K562 (cell line): Measurements from ENCODE around the gene SEC63. TPM values are rescaled to one million over a fixed set of nuclear protein-coding genes. Genes with fewer than 3 reads are reported as not detected.

ENCODE experiments used
- ATAC-seq: fragments of 200-7000 bp; cut with Tn5 transposase; 3 replicates; pipeline ENCODE4 v1.9.1; 2020; ENCODE audit warnings: moderate library complexity
- Bru-seq: library from RNA; stranded (reverse); fragments of 400-500 nt; gene quantifications from one replicate; lab custom pipeline; 2021; lab: Mats Ljungman, UMichigan
- BruChase-seq, 2 experiments: library from RNA; stranded (reverse); fragments of 400-500 nt; gene quantifications; one replicate each; lab custom pipeline; 2021; lab: Mats Ljungman, UMichigan
- BruUV-seq: library from RNA; stranded (reverse); fragments of 400-500 nt; replicated peaks from 2 replicates; lab custom pipeline; 2021; lab: Mats Ljungman, UMichigan
- CTCF ChIA-PET: fragments of 300-600 bp; formaldehyde crosslinking; extraction: SDS; loops from one replicate; lab custom pipeline; 2021; ENCODE audit warnings: low intra/inter-chr PET ratio; lab: Yijun Ruan, JAX
- POLR2A ChIA-PET: fragments of 300-600, 350-650 bp; sonication (Branson Sonifier 250); formaldehyde crosslinking; extraction: SDS; loops from one replicate; lab custom pipeline; 2021; ENCODE audit warnings: antibody characterized with exemption, inconsistent platforms; lab: Yijun Ruan, JAX
- DNase-seq, 4 experiments: peaks; one replicate each; pipeline versions ENCODE4 v3.0.0 to v3.0.0-alpha.2; 2011 to 2018; ENCODE audit warnings: low spot score in 3 of 4, mixed read lengths in 3 of 4; ENCODE audit errors: extremely low read depth in 1 of 4
- FAIRE-seq: peaks from 2 replicates; lab custom pipeline; 2011; peaks lifted over from hg19 to GRCh38; lab: Jason Lieb, UNC
- H2AFZ ChIP-seq: 2 replicates; pipeline ENCODE4 v1.6.0; 2011; ENCODE audit warnings: low read depth, low read length, control low read depth, inconsistent platforms
- H3K27ac ChIP-seq: fragments of 200-600 bp; 3 replicates; pipeline ENCODE4 v1.8.0; 2011; ENCODE audit warnings: low read depth, mild to moderate bottlenecking, control low read depth, inconsistent platforms, low read length, moderate library complexity, mixed read lengths; ENCODE audit errors: extremely low read depth
- H3K27me3 ChIP-seq, 2 experiments: fragments of 300-600 bp in 1 of 2; 2 replicates in 1 of 2; 3 replicates in 1 of 2; pipeline versions ENCODE4 v1.6.0 to v1.8.0; 2011; ENCODE audit warnings: inconsistent platforms in 2 of 2, low read length in 2 of 2, mild to moderate bottlenecking in 1 of 2, mixed read lengths in 1 of 2, moderate library complexity in 1 of 2; ENCODE audit not compliant: control insufficient read depth in 2 of 2, insufficient read depth in 2 of 2
- H3K36me3 ChIP-seq: fragments of 300-600 bp; 3 replicates; pipeline ENCODE4 v1.8.0; 2011; ENCODE audit warnings: mild to moderate bottlenecking, low read length, inconsistent platforms; ENCODE audit not compliant: control insufficient read depth, insufficient read depth
- H3K4me1 ChIP-seq, 2 experiments: fragments of 200-600 bp in 1 of 2; replicated peaks in 1 of 2; 2 replicates in 1 of 2; 3 replicates in 1 of 2; pipeline versions ENCODE4 v1.5.1 to v1.8.0; 2011; ENCODE audit warnings: inconsistent platforms in 2 of 2, low read length in 2 of 2, mild to moderate bottlenecking in 1 of 2, mixed read lengths in 1 of 2, moderate library complexity in 1 of 2; ENCODE audit not compliant: control insufficient read depth in 2 of 2, insufficient read depth in 2 of 2
- H3K4me2 ChIP-seq: 2 replicates; pipeline ENCODE4 v1.6.1; 2011; ENCODE audit warnings: low read length, control low read depth, inconsistent platforms, mixed read lengths; ENCODE audit not compliant: insufficient read depth
- H3K4me3 ChIP-seq: fragments of 200-600 bp; sonication (generic), shearing (Covaris generic); 2 replicates; pipeline ENCODE4 v1.5.1; 2016; ENCODE audit warnings: control low read depth, inconsistent platforms
- H3K79me2 ChIP-seq: fragments of 200-600 bp; 3 replicates; pipeline ENCODE4 v1.8.0; 2011; ENCODE audit warnings: low read length, inconsistent platforms; ENCODE audit not compliant: control insufficient read depth, insufficient read depth
- H3K9ac ChIP-seq, 2 experiments: 2 replicates each; pipeline versions ENCODE4 v1.6.0 to v1.6.1; 2011; ENCODE audit warnings: low read depth in 2 of 2, low read length in 2 of 2, control low read depth in 1 of 2, inconsistent platforms in 1 of 2, mild to moderate bottlenecking in 1 of 2, mixed read lengths in 1 of 2; ENCODE audit not compliant: insufficient read depth in 1 of 2
- H3K9me1 ChIP-seq: one replicate; pipeline ENCODE4 v1.6.0; 2011; ENCODE audit warnings: inconsistent platforms, mild to moderate bottlenecking, low read length, moderate library complexity; ENCODE audit not compliant: control insufficient read depth, insufficient read depth
- H3K9me3 ChIP-seq: replicated peaks from 2 replicates; pipeline ENCODE4 v1.5.1; 2011; ENCODE audit warnings: low read depth, low read length, inconsistent platforms; ENCODE audit not compliant: control insufficient read depth, insufficient read depth
- H4K20me1 ChIP-seq: replicated peaks from 2 replicates; pipeline ENCODE4 v1.6.1; 2011; ENCODE audit warnings: low read length, inconsistent platforms, mixed read lengths; ENCODE audit not compliant: control insufficient read depth, insufficient read depth
- MYBL2 ChIP-seq, 2 experiments: fragments of 450-650 bp in 1 of 2; sonication (generic) in 1 of 2; formaldehyde crosslinking in 1 of 2; IDR thresholded peaks; 2 replicates each; pipeline versions ENCODE4 v1.6.1 to v1.8.1; 2017 to 2022; ENCODE audit warnings: borderline replicate concordance in 1 of 2, inconsistent platforms in 1 of 2, low read depth in 1 of 2, mild to moderate bottlenecking in 1 of 2, missing genetic modification reagents in 1 of 2, moderate library complexity in 1 of 2
- WGBS: fragments of 100-300 bp; shearing (Covaris generic); methylation state at CpG from one replicate; pipeline ENCODE4 v1.1.6; 2016; ENCODE audit warnings: low coverage, mixed read lengths; ENCODE audit not compliant: insufficient coverage; ENCODE audit errors: missing lambda C conversion rate; 5-methylcytosine and 5-hydroxymethylcytosine counted together
- in situ Hi-C: fragments of 300-500 bp; cut with MboI; formaldehyde crosslinking; loops from 4 replicates; pipeline ENCODE4 v1.15.0; 2018; ENCODE audit warnings: inconsistent platforms, mixed read lengths
- intact Hi-C: fragments of 100-400 bp; cut with micrococcal nuclease; formaldehyde crosslinking; loops from 2 replicates; pipeline ENCODE4 v1.14.2; 2022
- long read RNA-seq, 3 experiments: library from polyadenylated mRNA in 2 of 3; library from RNA in 1 of 3; unstranded in 2 of 3; stranded (forward) in 1 of 3; transcript quantifications; one replicate each; pipeline ENCODE4 v2.0.0, GENCODE V29; 2019 to 2022
- polyA minus RNA-seq, 3 experiments: library from RNA; depleted of rRNA, polyadenylated mRNA; stranded (reverse); fragments of >200 nt; gene quantifications; 2 replicates each; pipeline ENCODE4 v1.2.3, GENCODE V29; 2011
- polyA plus RNA-seq, 8 experiments: library from polyadenylated mRNA; depleted of rRNA in 4 of 8; stranded (reverse) in 5 of 8; unstranded in 3 of 8; fragments of >200 nt; fragmentation: Nextera tagmentation in 2 of 8; fragmentation: Illumina TruSeq in 1 of 8; extraction: Ambion mirVana in 2 of 8; extraction: Trizol in 1 of 8; gene quantifications; 2 replicates each; pipeline versions ENCODE4 v1.2.1 to v1.2.3, GENCODE V29; 2011 to 2014; ENCODE audit warnings: inconsistent platforms in 1 of 8, missing spikeins in 1 of 8
- total RNA-seq, 7 experiments: library from RNA; depleted of rRNA in 6 of 7; stranded (reverse); fragments of >200 nt in 6 of 7; fragmentation: Illumina TruSeq in 2 of 7; extraction: Trizol in 2 of 7; gene quantifications; 2 replicates each; pipeline versions ENCODE4 v1.2.1 to v1.2.3, GENCODE V29; 2011 to 2021; ENCODE audit warnings: low replicate concordance in 1 of 7
- TF ChIP-seq, protein P1 (sequence below): fragments of 450-650 bp; formaldehyde crosslinking; IDR thresholded peaks from 2 replicates; pipeline ENCODE4 v1.4.0; 2020; ENCODE audit warnings: mild to moderate bottlenecking, moderate library complexity
- TF ChIP-seq, protein P2 (sequence below): fragments of 450-650 bp; formaldehyde crosslinking; conservative IDR thresholded peaks from 2 replicates; pipeline ENCODE4 v1.4.0; 2022; ENCODE audit warnings: mild to moderate bottlenecking, missing genetic modification characterization
- TF ChIP-seq, protein P3 (sequence below), 2 experiments: IDR thresholded peaks; 2 replicates each; pipeline ENCODE4 v1.6.1; 2012; ENCODE audit warnings: improper control_type of control experiment in 2 of 2, low read depth in 2 of 2, low read length in 2 of 2, borderline replicate concordance in 1 of 2

SEC63 gene, protein sequence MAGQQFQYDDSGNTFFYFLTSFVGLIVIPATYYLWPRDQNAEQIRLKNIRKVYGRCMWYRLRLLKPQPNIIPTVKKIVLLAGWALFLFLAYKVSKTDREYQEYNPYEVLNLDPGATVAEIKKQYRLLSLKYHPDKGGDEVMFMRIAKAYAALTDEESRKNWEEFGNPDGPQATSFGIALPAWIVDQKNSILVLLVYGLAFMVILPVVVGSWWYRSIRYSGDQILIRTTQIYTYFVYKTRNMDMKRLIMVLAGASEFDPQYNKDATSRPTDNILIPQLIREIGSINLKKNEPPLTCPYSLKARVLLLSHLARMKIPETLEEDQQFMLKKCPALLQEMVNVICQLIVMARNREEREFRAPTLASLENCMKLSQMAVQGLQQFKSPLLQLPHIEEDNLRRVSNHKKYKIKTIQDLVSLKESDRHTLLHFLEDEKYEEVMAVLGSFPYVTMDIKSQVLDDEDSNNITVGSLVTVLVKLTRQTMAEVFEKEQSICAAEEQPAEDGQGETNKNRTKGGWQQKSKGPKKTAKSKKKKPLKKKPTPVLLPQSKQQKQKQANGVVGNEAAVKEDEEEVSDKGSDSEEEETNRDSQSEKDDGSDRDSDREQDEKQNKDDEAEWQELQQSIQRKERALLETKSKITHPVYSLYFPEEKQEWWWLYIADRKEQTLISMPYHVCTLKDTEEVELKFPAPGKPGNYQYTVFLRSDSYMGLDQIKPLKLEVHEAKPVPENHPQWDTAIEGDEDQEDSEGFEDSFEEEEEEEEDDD
- total RNA-seq (2011; cell fraction: chromatin; rRNA removed; ENCODE audit: low replicate concordance) = 68.6 and 248 TPM in 2 replicates
- 23.7 and 34.5 TPM in 2 replicates for total RNA-seq (2011; cell fraction: nucleolus; rRNA removed)
- 68.9 and 98.9 TPM in 2 replicates for total RNA-seq (2011; cell fraction: nucleoplasm; rRNA removed)
- total RNA-seq (2014; rRNA removed) (11.5 and 13.8 TPM in 2 replicates), total RNA-seq (2014; rRNA removed; fragmentation: Illumina TruSeq; extraction: Trizol) (28.4 and 33.2 TPM in 2 replicates), total RNA-seq (2015; rRNA removed; fragmentation: Illumina TruSeq; extraction: Trizol) (18.9 and 22.9 TPM in 2 replicates), total RNA-seq (2021) (71.8 and 74.6 TPM in 2 replicates), polyA plus RNA-seq (2011; rRNA removed) (47.1 and 61.6 TPM in 2 replicates), polyA plus RNA-seq (2014; fragmentation: Illumina TruSeq; extraction: Trizol) (37.3 and 44.0 TPM in 2 replicates), polyA plus RNA-seq (2014; fragmentation: Nextera tagmentation; extraction: Ambion mirVana) (10 to 100 TPM; 21.2 to 25.7 TPM), polyA plus RNA-seq (2014; rRNA removed) (30.0 and 32.2 TPM in 2 replicates), polyA minus RNA-seq (2011; rRNA and poly(A)+ RNA removed) (41.3 and 59.5 TPM in 2 replicates), Bru-seq, nascent RNA (percentile 88 among the genes with signal in this experiment), BruChase-seq, experiment 1, labeled RNA remaining after a 2-hour chase (percentile 93 among the genes with signal in this experiment), BruChase-seq, experiment 2, labeled RNA remaining after a 6-hour chase (percentile 92 among the genes with signal in this experiment)
- 8.2 and 11.3 TPM in 2 replicates for polyA plus RNA-seq (2011; cell fraction: cytosol; rRNA removed)
- polyA plus RNA-seq (2011; cell fraction: nucleus; rRNA removed) = 11.2 and 18.3 TPM in 2 replicates
- polyA plus RNA-seq (2012) = 48.5 and 52.1 TPM in 2 replicates
- polyA minus RNA-seq (2011; cell fraction: cytosol; rRNA and poly(A)+ RNA removed) = 9.4 and 19.6 TPM in 2 replicates
- 27.1 and 43.0 TPM in 2 replicates for polyA minus RNA-seq (2011; cell fraction: nucleus; rRNA and poly(A)+ RNA removed)
- long read RNA-seq, experiment 1, full-length matches to known transcripts = 124 of 219 reads
- long read RNA-seq, experiment 1, partial matches to known transcripts = 70 of 219 reads
- long read RNA-seq, experiment 1, other reads (novel, unspliced or antisense) = 25 of 219 reads
- long read RNA-seq, experiment 2, full-length matches to known transcripts = 17 of 65 reads
- long read RNA-seq, experiment 2, partial matches to known transcripts = 17 of 65 reads
- long read RNA-seq, experiment 2, other reads (novel, unspliced or antisense) = 31 of 65 reads
- long read RNA-seq, experiment 3, full-length matches to known transcripts = 7 of 54 reads
- long read RNA-seq, experiment 3, partial matches to known transcripts = 42 of 54 reads
- long read RNA-seq, experiment 3, other reads (novel, unspliced or antisense) = 5 of 54 reads

DNA sequence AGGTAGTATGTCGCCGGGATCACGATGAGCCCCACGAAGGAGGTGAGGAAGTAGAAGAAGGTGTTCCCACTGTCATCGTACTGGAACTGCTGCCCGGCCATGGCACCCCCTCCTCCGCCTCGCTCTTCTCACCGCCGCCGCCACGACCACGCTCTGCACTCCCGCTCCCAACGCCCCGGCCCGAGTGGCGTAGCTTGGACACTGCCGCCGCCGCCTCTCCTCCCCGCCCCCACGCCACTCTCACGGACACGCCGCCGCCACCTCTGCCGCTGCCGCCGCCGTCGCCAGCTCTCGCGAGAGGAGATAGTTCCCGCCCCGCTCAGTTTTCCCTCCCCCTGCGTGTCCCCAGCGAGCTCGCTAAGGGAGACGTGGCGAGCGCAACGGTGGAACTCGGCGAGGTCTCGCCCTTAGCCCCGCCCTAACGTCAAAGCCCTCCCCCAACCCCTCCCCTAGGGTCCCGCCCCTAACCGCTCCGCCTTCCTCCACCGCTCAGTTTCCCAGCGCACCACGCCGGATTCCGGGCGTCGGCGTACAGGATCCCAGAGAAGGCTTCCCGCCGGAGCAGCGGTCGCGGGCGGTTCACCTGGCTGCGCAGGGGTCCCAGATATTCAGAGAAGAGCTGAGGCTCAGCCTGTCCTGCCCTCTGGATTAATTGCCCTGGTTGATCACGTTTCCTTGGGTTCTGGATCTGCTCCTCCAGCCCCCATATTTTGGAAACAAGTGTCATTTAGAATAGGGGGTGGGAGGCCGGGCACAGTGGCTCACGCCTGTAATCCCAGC, at the start of gene SEC63:
SEC63 (minus strand) TSS at position 300 of the 780 bp plus-strand sequence; CDS start at position 101, 199 bp downstream.
- ATAC-seq (peak; percentile 92), FAIRE-seq (peak; percentile 87), DNase-seq (peak; percentile 95 to 97 (median 96))
- peaks cover 12 to 20% of the 10 kb centered on the region in 2 experiments; a peak in 4 of 5 replicates for H3K4me1 ChIP-seq
- in situ Hi-C loops = no loop called here
- peak within 1 kb of the TSS; percentile 97 for H2AFZ ChIP-seq
- peak within 1 kb of the TSS; percentile 94 for H3K4me3 ChIP-seq
- H3K4me2 ChIP-seq = peak within 1 kb of the TSS; percentile 88
- WGBS = 1% methylated on average over 29 of the region's 69 CpGs
- BruUV-seq = no TSS peak
- H3K27ac ChIP-seq = peak within 1 kb of the TSS; percentile 95
- peaks cover 7% of the 10 kb centered on the region; the same call in 2 of the 3 replicates for H3K36me3 ChIP-seq
- H3K9ac ChIP-seq = peak within 1 kb of the TSS; percentile 88 to 97
- H3K9me1 ChIP-seq = no peaks in the 10 kb centered on the region
- no peaks in the 10 kb centered on the region for H4K20me1 ChIP-seq
- ChIA-PET POLR2A (interaction anchor here (0.6 to 4.9 kb wide), 7 partner anchors 8 to 329 kb away, joined by 3 to 32 read pairs (median 3); no protein-coding TSS in a partner anchor), CTCF (no interaction called here)
- H3K27me3 ChIP-seq = no peaks in the 10 kb centered on the region
- intact Hi-C loops = no loop called here
- peaks cover 52% of the 10 kb centered on the region for H3K79me2 ChIP-seq
- H3K9me3 ChIP-seq = no peaks in the 10 kb centered on the region
- TF ChIP-seq MYBL2 (IDR thresholded peaks at IDR 0.05; ENCODE audit: low read depth) (no peak; the same call in 1 of the 2 replicates), MYBL2 (CRISPR knock-in tag; IDR thresholded peaks at IDR 0.05; ENCODE audit: borderline replicate concordance) (no peak)
- TF ChIP-seq, protein P1, sequence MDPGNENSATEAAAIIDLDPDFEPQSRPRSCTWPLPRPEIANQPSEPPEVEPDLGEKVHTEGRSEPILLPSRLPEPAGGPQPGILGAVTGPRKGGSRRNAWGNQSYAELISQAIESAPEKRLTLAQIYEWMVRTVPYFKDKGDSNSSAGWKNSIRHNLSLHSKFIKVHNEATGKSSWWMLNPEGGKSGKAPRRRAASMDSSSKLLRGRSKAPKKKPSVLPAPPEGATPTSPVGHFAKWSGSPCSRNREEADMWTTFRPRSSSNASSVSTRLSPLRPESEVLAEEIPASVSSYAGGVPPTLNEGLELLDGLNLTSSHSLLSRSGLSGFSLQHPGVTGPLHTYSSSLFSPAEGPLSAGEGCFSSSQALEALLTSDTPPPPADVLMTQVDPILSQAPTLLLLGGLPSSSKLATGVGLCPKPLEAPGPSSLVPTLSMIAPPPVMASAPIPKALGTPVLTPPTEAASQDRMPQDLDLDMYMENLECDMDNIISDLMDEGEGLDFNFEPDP = no peak
- TF ChIP-seq, protein P2, sequence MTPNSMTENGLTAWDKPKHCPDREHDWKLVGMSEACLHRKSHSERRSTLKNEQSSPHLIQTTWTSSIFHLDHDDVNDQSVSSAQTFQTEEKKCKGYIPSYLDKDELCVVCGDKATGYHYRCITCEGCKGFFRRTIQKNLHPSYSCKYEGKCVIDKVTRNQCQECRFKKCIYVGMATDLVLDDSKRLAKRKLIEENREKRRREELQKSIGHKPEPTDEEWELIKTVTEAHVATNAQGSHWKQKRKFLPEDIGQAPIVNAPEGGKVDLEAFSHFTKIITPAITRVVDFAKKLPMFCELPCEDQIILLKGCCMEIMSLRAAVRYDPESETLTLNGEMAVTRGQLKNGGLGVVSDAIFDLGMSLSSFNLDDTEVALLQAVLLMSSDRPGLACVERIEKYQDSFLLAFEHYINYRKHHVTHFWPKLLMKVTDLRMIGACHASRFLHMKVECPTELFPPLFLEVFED (CRISPR knock-in tag) = 0 out of 2 replicates have a peak, but pooled peaks have one; percentile 64
- TF ChIP-seq, protein P3, sequence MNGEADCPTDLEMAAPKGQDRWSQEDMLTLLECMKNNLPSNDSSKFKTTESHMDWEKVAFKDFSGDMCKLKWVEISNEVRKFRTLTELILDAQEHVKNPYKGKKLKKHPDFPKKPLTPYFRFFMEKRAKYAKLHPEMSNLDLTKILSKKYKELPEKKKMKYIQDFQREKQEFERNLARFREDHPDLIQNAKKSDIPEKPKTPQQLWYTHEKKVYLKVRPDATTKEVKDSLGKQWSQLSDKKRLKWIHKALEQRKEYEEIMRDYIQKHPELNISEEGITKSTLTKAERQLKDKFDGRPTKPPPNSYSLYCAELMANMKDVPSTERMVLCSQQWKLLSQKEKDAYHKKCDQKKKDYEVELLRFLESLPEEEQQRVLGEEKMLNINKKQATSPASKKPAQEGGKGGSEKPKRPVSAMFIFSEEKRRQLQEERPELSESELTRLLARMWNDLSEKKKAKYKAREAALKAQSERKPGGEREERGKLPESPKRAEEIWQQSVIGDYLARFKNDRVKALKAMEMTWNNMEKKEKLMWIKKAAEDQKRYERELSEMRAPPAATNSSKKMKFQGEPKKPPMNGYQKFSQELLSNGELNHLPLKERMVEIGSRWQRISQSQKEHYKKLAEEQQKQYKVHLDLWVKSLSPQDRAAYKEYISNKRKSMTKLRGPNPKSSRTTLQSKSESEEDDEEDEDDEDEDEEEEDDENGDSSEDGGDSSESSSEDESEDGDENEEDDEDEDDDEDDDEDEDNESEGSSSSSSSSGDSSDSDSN (IDR thresholded peaks at IDR 0.05; ENCODE audit: borderline replicate concordance in 1 of 2, low read depth in 2 of 2, low read length in 2 of 2) = peak in 1 of 2 experiments; percentile 80; a peak in 2 of 4 replicates
